Left renal cortex interstitium (tissue), 4 donors: ENCODE measurements around the gene HSD11B1. TPM values are rescaled to one million over a fixed set of nuclear protein-coding genes. Genes with fewer than 3 reads are reported as not detected.

Experiments
- DNase-seq, 4 donors: peaks; one replicate each; pipeline ENCODE4 v3.0.0-alpha.2; 2013; ENCODE audit warnings: low read depth in 4 of 4, low spot score in 2 of 4, missing footprints in 1 of 4
- polyA plus RNA-seq, 4 donors: library from polyadenylated mRNA; unstranded; fragments of 120-200 nt; gene quantifications; one replicate each; pipeline ENCODE4 v1.2.1, GENCODE V29; 2013; ENCODE audit not compliant: insufficient read length in 4 of 4

The HSD11B1 gene
- polyA plus RNA-seq, 4 donors, result 0.22 to 0.40 (median 0.26) TPM

GRCh38 chr1:209723756-209724693 is 19.4 kb downstream of the HSD11B1 start:
- DNase-seq, result no peak

GRCh38 chr1:209727286-209727685 is 22.6 kb downstream of the HSD11B1 start:
- no peak for DNase-seq

GRCh38 chr1:209727785-209728184 is 23.1 kb downstream of the HSD11B1 start:
- no peak for DNase-seq

GRCh38 chr1:209728466-209728865 is 23.8 kb downstream of the HSD11B1 start:
- DNase-seq, result no peak

GRCh38 chr1:209729436-209729835 is 24.8 kb downstream of the HSD11B1 start:
- no peak for DNase-seq

GRCh38 chr1:209732725-209733124 is 28.1 kb downstream of the HSD11B1 start:
- no peak for DNase-seq

GRCh38 chr1:209733409-209734192 is 29.0 kb downstream of the HSD11B1 start:
- DNase-seq, result no peak

GRCh38 chr1:209736490-209737117 is 32.0 kb downstream of the HSD11B1 start:
- no peak for DNase-seq

GRCh38 chr1:209737118-209737505 is 32.5 kb downstream of the HSD11B1 start:
- DNase-seq, result no peak

- DNase-seq, result no peak
These were observed 33.6 kb downstream of the HSD11B1 start for GRCh38 chr1:209738270-209738669.

- no peak for DNase-seq
These were observed 36.5 kb downstream of the HSD11B1 start for GRCh38 chr1:209741193-209741592.

GRCh38 chr1:209741889-209742288 is 37.2 kb downstream of the HSD11B1 start:
- DNase-seq, result no peak

GRCh38 chr1:209742409-209743144 is 37.9 kb downstream of the HSD11B1 start:
- no peak for DNase-seq

- DNase-seq, result no peak
These were observed 38.5 kb downstream of the HSD11B1 start for GRCh38 chr1:209743145-209743482.

- no peak for DNase-seq
These were observed 42.0 kb downstream of the HSD11B1 start for GRCh38 chr1:209746451-209747165.

GRCh38 chr1:209747580-209748262 is 43.1 kb downstream of the HSD11B1 start:
- DNase-seq, result peak; percentile 34 to 70 (median 66)

GRCh38 chr1:209748620-209749019 is 44.0 kb downstream of the HSD11B1 start:
- no peak for DNase-seq

- DNase-seq, result no peak
These were observed 44.6 kb downstream of the HSD11B1 start for GRCh38 chr1:209749205-209749604.

GRCh38 chr1:209749670-209750323 is 45.2 kb downstream of the HSD11B1 start:
- DNase-seq, result no peak
